K562 (cell line): ENCODE measurements around the gene CRYBG1. TPM values are rescaled to one million over a fixed set of nuclear protein-coding genes. Genes with fewer than 3 reads are reported as not detected.

Experiments
- ATAC-seq: fragments of 200-7000 bp; cut with Tn5 transposase; 3 replicates; pipeline ENCODE4 v1.9.1; 2020; ENCODE audit warnings: moderate library complexity
- BruUV-seq: library from RNA; stranded (reverse); fragments of 400-500 nt; replicated peaks from 2 replicates; lab custom pipeline; 2021; lab: Mats Ljungman, UMichigan
- CTCF ChIA-PET: fragments of 300-600 bp; formaldehyde crosslinking; extraction: SDS; loops from one replicate; lab custom pipeline; 2021; ENCODE audit warnings: low intra/inter-chr PET ratio; lab: Yijun Ruan, JAX
- POLR2A ChIA-PET: fragments of 300-600, 350-650 bp; sonication (Branson Sonifier 250); formaldehyde crosslinking; extraction: SDS; loops from one replicate; lab custom pipeline; 2021; ENCODE audit warnings: antibody characterized with exemption, inconsistent platforms; lab: Yijun Ruan, JAX
- DNase-seq, 4 experiments: peaks; one replicate each; pipeline versions ENCODE4 v3.0.0 to v3.0.0-alpha.2; 2011 to 2018; ENCODE audit warnings: low spot score in 3 of 4, mixed read lengths in 3 of 4; ENCODE audit errors: extremely low read depth in 1 of 4
- FAIRE-seq: peaks from 2 replicates; lab custom pipeline; 2011; peaks lifted over from hg19 to GRCh38; lab: Jason Lieb, UNC
- H2AFZ ChIP-seq: 2 replicates; pipeline ENCODE4 v1.6.0; 2011; ENCODE audit warnings: low read depth, low read length, control low read depth, inconsistent platforms
- H3K27ac ChIP-seq: fragments of 200-600 bp; 3 replicates; pipeline ENCODE4 v1.8.0; 2011; ENCODE audit warnings: low read depth, mild to moderate bottlenecking, control low read depth, inconsistent platforms, low read length, moderate library complexity, mixed read lengths; ENCODE audit errors: extremely low read depth
- H3K27me3 ChIP-seq, 2 experiments: fragments of 300-600 bp in 1 of 2; 2 replicates in 1 of 2; 3 replicates in 1 of 2; pipeline versions ENCODE4 v1.6.0 to v1.8.0; 2011; ENCODE audit warnings: inconsistent platforms in 2 of 2, low read length in 2 of 2, mild to moderate bottlenecking in 1 of 2, mixed read lengths in 1 of 2, moderate library complexity in 1 of 2; ENCODE audit not compliant: control insufficient read depth in 2 of 2, insufficient read depth in 2 of 2
- H3K36me3 ChIP-seq: fragments of 300-600 bp; 3 replicates; pipeline ENCODE4 v1.8.0; 2011; ENCODE audit warnings: mild to moderate bottlenecking, low read length, inconsistent platforms; ENCODE audit not compliant: control insufficient read depth, insufficient read depth
- H3K4me1 ChIP-seq, 2 experiments: fragments of 200-600 bp in 1 of 2; replicated peaks in 1 of 2; 2 replicates in 1 of 2; 3 replicates in 1 of 2; pipeline versions ENCODE4 v1.5.1 to v1.8.0; 2011; ENCODE audit warnings: inconsistent platforms in 2 of 2, low read length in 2 of 2, mild to moderate bottlenecking in 1 of 2, mixed read lengths in 1 of 2, moderate library complexity in 1 of 2; ENCODE audit not compliant: control insufficient read depth in 2 of 2, insufficient read depth in 2 of 2
- H3K4me2 ChIP-seq: 2 replicates; pipeline ENCODE4 v1.6.1; 2011; ENCODE audit warnings: low read length, control low read depth, inconsistent platforms, mixed read lengths; ENCODE audit not compliant: insufficient read depth
- H3K4me3 ChIP-seq: fragments of 200-600 bp; sonication (generic), shearing (Covaris generic); 2 replicates; pipeline ENCODE4 v1.5.1; 2016; ENCODE audit warnings: control low read depth, inconsistent platforms
- H3K79me2 ChIP-seq: fragments of 200-600 bp; 3 replicates; pipeline ENCODE4 v1.8.0; 2011; ENCODE audit warnings: low read length, inconsistent platforms; ENCODE audit not compliant: control insufficient read depth, insufficient read depth
- H3K9ac ChIP-seq, 2 experiments: 2 replicates each; pipeline versions ENCODE4 v1.6.0 to v1.6.1; 2011; ENCODE audit warnings: low read depth in 2 of 2, low read length in 2 of 2, control low read depth in 1 of 2, inconsistent platforms in 1 of 2, mild to moderate bottlenecking in 1 of 2, mixed read lengths in 1 of 2; ENCODE audit not compliant: insufficient read depth in 1 of 2
- H3K9me1 ChIP-seq: one replicate; pipeline ENCODE4 v1.6.0; 2011; ENCODE audit warnings: inconsistent platforms, mild to moderate bottlenecking, low read length, moderate library complexity; ENCODE audit not compliant: control insufficient read depth, insufficient read depth
- H3K9me3 ChIP-seq: replicated peaks from 2 replicates; pipeline ENCODE4 v1.5.1; 2011; ENCODE audit warnings: low read depth, low read length, inconsistent platforms; ENCODE audit not compliant: control insufficient read depth, insufficient read depth
- H4K20me1 ChIP-seq: replicated peaks from 2 replicates; pipeline ENCODE4 v1.6.1; 2011; ENCODE audit warnings: low read length, inconsistent platforms, mixed read lengths; ENCODE audit not compliant: control insufficient read depth, insufficient read depth
- HNRNPLL ChIP-seq: fragments of 200-400 bp; formaldehyde crosslinking; IDR thresholded peaks from 2 replicates; pipeline ENCODE4 v1.6.1; 2017; ENCODE audit warnings: low read length, low read depth, mild to moderate bottlenecking; ENCODE audit not compliant: poor library complexity, severe bottlenecking
- JUN ChIP-seq, 2 experiments: sonication (generic) in 1 of 2; formaldehyde crosslinking in 1 of 2; IDR thresholded peaks; 2 replicates each; pipeline versions ENCODE4 v1.6.1 to v1.8.0; 2012 to 2022; ENCODE audit warnings: borderline replicate concordance in 2 of 2, mild to moderate bottlenecking in 2 of 2, improper control_type of control experiment in 1 of 2, low read depth in 1 of 2, low read length in 1 of 2, missing genetic modification reagents in 1 of 2
- NFIC ChIP-seq: fragments of 450-650 bp; IDR thresholded peaks from 2 replicates; pipeline ENCODE4 v1.6.1; 2017; ENCODE audit warnings: mild to moderate bottlenecking, inconsistent platforms
- NFIX ChIP-seq: fragments of 250-450 bp; sonication (Bioruptor Pico); IDR thresholded peaks from 2 replicates; pipeline ENCODE4 v1.4.0; 2020; ENCODE audit warnings: low read depth, mild to moderate bottlenecking, moderate library complexity
- SMARCB1 ChIP-seq: IDR thresholded peaks from 2 replicates; pipeline ENCODE4 v1.6.1; 2011; ENCODE audit warnings: improper control_type of control experiment, low read depth; ENCODE audit not compliant: insufficient read length
- ZNF780A ChIP-seq: fragments of 250-450 bp; sonication (Bioruptor Pico); IDR thresholded peaks from 2 replicates; pipeline ENCODE4 v1.5.0; 2021; ENCODE audit warnings: mild to moderate bottlenecking
- WGBS: fragments of 100-300 bp; shearing (Covaris generic); methylation state at CpG from one replicate; pipeline ENCODE4 v1.1.6; 2016; ENCODE audit warnings: low coverage, mixed read lengths; ENCODE audit not compliant: insufficient coverage; ENCODE audit errors: missing lambda C conversion rate; 5-methylcytosine and 5-hydroxymethylcytosine counted together
- in situ Hi-C: fragments of 300-500 bp; cut with MboI; formaldehyde crosslinking; loops from 4 replicates; pipeline ENCODE4 v1.15.0; 2018; ENCODE audit warnings: inconsistent platforms, mixed read lengths
- intact Hi-C: fragments of 100-400 bp; cut with micrococcal nuclease; formaldehyde crosslinking; loops from 2 replicates; pipeline ENCODE4 v1.14.2; 2022
- polyA plus RNA-seq, 8 experiments: library from polyadenylated mRNA; depleted of rRNA in 4 of 8; stranded (reverse) in 5 of 8; unstranded in 3 of 8; fragments of >200 nt; fragmentation: Nextera tagmentation in 2 of 8; fragmentation: Illumina TruSeq in 1 of 8; extraction: Ambion mirVana in 2 of 8; extraction: Trizol in 1 of 8; gene quantifications; 2 replicates each; pipeline versions ENCODE4 v1.2.1 to v1.2.3, GENCODE V29; 2011 to 2014; ENCODE audit warnings: inconsistent platforms in 1 of 8, missing spikeins in 1 of 8
- total RNA-seq, 7 experiments: library from RNA; depleted of rRNA in 6 of 7; stranded (reverse); fragments of >200 nt in 6 of 7; fragmentation: Illumina TruSeq in 2 of 7; extraction: Trizol in 2 of 7; gene quantifications; 2 replicates each; pipeline versions ENCODE4 v1.2.1 to v1.2.3, GENCODE V29; 2011 to 2021; ENCODE audit warnings: low replicate concordance in 1 of 7
- TF ChIP-seq, protein P1 (sequence below), 2 experiments: fragments of 450-650 bp; conservative IDR thresholded peaks; 2 replicates each; pipeline ENCODE4 v1.6.1; 2017; ENCODE audit warnings: mild to moderate bottlenecking in 2 of 2, moderate library complexity in 2 of 2
- TF ChIP-seq, protein P2 (sequence below): fragments of 250-450 bp; sonication (Bioruptor Pico); IDR thresholded peaks from 2 replicates; pipeline ENCODE4 v1.8.0; 2021; ENCODE audit warnings: moderate library complexity, mild to moderate bottlenecking, inconsistent platforms
- TF ChIP-seq, protein P3 (sequence below): fragments of 450-650 bp; conservative IDR thresholded peaks from 2 replicates; pipeline ENCODE4 v1.6.1; 2016; ENCODE audit warnings: missing genetic modification characterization, low read depth, mild to moderate bottlenecking, missing compliant biosample characterization, moderate library complexity

Gene CRYBG1
- total and polyA plus RNA-seq, 9 of the 15 experiments (the other 6 are each of a cell fraction or from before 2014, with no cell fraction given): 0.07 to 0.47 (median 0.11) TPM

DNA sequence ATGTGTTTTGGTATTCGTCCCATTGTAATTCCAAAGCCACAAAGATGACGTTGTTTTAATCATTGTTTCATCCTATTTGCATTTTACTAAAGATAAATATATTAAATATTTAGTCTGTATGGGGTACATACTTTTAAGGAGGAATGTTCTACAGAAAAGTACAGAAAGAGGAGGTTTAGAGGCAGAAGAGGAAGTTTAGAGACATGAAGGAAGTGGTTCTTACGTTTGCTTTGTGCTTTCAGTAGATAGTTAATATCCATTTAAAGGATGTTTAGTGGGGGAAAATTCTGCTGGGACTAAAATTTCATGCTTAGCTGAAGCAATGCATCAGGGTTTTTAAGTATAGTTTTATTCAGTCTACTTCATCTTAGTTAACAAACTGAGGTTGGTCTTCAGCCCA lies 116.6 kb downstream of the CRYBG1 start:
- 0% methylated on average over 3 of the region's 3 CpGs for WGBS
- no peak for TF ChIP-seq HNRNPLL
- no peaks in the 10 kb centered on the region for H3K4me1 ChIP-seq
- peaks cover 17 to 33% of the 10 kb centered on the region in 2 experiments for H3K27me3 ChIP-seq
- no peaks in the 10 kb centered on the region for H3K79me2 ChIP-seq
- no peak overlapping the region for H3K4me3 ChIP-seq
- FAIRE-seq (no peak), ATAC-seq (no peak), DNase-seq (no peak)
- ChIA-PET POLR2A (no interaction called here), CTCF (no interaction called here)
- BruUV-seq: no TSS peak
- H3K9me3 ChIP-seq: no peaks in the 10 kb centered on the region
- no peaks in the 10 kb centered on the region; the same call in 1 of the 2 replicates for H4K20me1 ChIP-seq
- no peaks in the 10 kb centered on the region for H3K36me3 ChIP-seq
- H3K9me1 ChIP-seq: no peaks in the 10 kb centered on the region
- in situ Hi-C loops: no loop called here
- no peak overlapping the region for H3K9ac ChIP-seq
- H3K27ac ChIP-seq: no peak overlapping the region
- intact Hi-C loops: no loop called here
- no peak overlapping the region for H2AFZ ChIP-seq
- no peak overlapping the region for H3K4me2 ChIP-seq

DNA sequence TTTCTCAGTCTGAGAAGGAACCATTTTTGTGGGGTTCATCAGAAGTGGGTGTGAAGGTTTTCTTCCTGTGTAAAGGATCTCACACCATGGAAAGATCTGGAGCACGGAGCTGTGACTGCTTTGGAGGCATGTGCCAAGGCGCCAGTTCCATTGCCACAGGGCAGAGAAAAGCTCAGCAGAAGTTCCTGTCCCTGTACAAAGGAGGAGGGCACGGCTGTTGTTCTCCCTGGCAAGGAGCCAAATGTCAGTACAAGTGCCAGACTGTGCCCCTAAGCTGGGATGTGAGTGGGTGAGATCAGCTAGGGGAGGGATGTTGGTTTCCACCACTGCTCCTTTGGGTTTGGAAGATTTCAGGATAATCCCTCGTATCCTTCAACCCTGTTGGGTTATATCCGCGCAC lies 117.3 kb downstream of the CRYBG1 start:
- no peak overlapping the region for H3K9ac ChIP-seq
- DNase-seq (no peak), ATAC-seq (no peak), FAIRE-seq (no peak)
- intact Hi-C loops (no loop called here), in situ Hi-C loops (no loop called here)
- no peaks in the 10 kb centered on the region; the same call in 1 of the 2 replicates for H4K20me1 ChIP-seq
- no peak overlapping the region for H3K4me3 ChIP-seq
- no peak overlapping the region for H2AFZ ChIP-seq
- POLR2A ChIA-PET: interaction anchor here (0.6 kb wide), 1 partner anchor 505 kb away, joined by 3 read pairs; no protein-coding TSS in a partner anchor
- H3K27me3 ChIP-seq: peaks cover 17 to 33% of the 10 kb centered on the region in 2 experiments
- H3K27ac ChIP-seq: no peak overlapping the region
- H3K4me2 ChIP-seq: no peak overlapping the region
- no peaks in the 10 kb centered on the region for H3K36me3 ChIP-seq
- 32% methylated on average over 6 of the region's 6 CpGs for WGBS
- no peaks in the 10 kb centered on the region for H3K79me2 ChIP-seq
- H3K9me1 ChIP-seq: no peaks in the 10 kb centered on the region
- H3K9me3 ChIP-seq: no peaks in the 10 kb centered on the region
- H3K4me1 ChIP-seq: no peaks in the 10 kb centered on the region
- BruUV-seq: no TSS peak
- CTCF ChIA-PET: no interaction called here
- TF ChIP-seq SMARCB1: no peak
- TF ChIP-seq, protein P1, sequence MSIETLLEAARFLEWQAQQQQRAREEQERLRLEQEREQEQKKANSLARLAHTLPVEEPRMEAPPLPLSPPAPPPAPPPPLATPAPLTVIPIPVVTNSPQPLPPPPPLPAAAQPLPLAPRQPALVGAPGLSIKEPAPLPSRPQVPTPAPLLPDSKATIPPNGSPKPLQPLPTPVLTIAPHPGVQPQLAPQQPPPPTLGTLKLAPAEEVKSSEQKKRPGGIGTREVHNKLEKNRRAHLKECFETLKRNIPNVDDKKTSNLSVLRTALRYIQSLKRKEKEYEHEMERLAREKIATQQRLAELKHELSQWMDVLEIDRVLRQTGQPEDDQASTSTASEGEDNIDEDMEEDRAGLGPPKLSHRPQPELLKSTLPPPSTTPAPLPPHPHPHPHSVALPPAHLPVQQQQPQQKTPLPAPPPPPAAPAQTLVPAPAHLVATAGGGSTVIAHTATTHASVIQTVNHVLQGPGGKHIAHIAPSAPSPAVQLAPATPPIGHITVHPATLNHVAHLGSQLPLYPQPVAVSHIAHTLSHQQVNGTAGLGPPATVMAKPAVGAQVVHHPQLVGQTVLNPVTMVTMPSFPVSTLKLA (conservative IDR thresholded peaks at IDR 0.05): no peak
- no peak for TF ChIP-seq ZNF780A (CRISPR knock-in tag)
- no peak for TF ChIP-seq JUN (IDR thresholded peaks at IDR 0.05; ENCODE audit: borderline replicate concordance, low read depth, low read length)
- TF ChIP-seq JUN (CRISPR knock-in tag; IDR thresholded peaks at IDR 0.05; ENCODE audit: borderline replicate concordance): no peak
- TF ChIP-seq NFIX: peak; percentile 55; the same call in 1 of the 2 replicates
- TF ChIP-seq NFIC: peak; percentile 87
- TF ChIP-seq, protein P2, sequence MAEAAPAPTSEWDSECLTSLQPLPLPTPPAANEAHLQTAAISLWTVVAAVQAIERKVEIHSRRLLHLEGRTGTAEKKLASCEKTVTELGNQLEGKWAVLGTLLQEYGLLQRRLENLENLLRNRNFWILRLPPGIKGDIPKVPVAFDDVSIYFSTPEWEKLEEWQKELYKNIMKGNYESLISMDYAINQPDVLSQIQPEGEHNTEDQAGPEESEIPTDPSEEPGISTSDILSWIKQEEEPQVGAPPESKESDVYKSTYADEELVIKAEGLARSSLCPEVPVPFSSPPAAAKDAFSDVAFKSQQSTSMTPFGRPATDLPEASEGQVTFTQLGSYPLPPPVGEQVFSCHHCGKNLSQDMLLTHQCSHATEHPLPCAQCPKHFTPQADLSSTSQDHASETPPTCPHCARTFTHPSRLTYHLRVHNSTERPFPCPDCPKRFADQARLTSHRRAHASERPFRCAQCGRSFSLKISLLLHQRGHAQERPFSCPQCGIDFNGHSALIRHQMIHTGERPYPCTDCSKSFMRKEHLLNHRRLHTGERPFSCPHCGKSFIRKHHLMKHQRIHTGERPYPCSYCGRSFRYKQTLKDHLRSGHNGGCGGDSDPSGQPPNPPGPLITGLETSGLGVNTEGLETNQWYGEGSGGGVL: no peak
- TF ChIP-seq, protein P3, sequence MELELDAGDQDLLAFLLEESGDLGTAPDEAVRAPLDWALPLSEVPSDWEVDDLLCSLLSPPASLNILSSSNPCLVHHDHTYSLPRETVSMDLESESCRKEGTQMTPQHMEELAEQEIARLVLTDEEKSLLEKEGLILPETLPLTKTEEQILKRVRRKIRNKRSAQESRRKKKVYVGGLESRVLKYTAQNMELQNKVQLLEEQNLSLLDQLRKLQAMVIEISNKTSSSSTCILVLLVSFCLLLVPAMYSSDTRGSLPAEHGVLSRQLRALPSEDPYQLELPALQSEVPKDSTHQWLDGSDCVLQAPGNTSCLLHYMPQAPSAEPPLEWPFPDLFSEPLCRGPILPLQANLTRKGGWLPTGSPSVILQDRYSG (tag): no peak
